DMS153 (cell line): ENCODE results near the gene UNC5B.

Experiments
- DNase-seq: peaks from one replicate; lab custom pipeline; 2025; lab: John Stamatoyannopoulos, UW

UNC5B gene

DNA sequence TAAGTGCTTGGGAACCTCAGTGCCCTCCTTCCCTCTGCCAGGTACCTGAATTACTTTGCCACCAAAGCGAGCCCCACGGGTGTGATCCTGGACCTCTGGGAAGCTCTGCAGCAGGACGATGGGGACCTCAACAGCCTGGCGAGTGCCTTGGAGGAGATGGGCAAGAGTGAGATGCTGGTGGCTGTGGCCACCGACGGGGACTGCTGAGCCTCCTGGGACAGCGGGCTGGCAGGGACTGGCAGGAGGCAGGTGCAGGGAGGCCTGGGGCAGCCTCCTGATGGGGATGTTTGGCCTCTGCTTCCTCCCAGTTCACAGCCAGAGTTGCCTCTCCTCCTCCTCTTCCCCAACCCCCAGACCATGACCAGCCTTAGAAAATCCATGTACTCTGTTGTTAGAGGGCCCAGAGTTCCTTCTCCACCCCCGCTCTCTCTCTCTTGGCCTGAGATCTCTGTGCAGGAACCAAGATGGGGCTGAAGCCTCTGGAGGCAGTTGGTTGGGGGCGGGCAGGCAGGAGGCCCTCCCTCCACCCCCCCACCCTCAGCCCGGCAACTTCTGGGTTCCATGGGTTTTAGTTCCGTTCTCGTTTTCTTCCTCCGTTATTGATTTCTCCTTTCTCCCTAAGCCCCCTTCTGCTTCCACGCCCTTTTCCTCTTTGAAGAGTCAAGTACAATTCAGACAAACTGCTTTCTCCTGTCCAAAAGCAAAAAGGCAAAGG is 86.9 kb downstream of the UNC5B start:
- DNase-seq: no peak

- no peak for DNase-seq
These were observed 88.4 kb downstream of the UNC5B start for GRCh38 chr10:71300555-71301370.

DNA sequence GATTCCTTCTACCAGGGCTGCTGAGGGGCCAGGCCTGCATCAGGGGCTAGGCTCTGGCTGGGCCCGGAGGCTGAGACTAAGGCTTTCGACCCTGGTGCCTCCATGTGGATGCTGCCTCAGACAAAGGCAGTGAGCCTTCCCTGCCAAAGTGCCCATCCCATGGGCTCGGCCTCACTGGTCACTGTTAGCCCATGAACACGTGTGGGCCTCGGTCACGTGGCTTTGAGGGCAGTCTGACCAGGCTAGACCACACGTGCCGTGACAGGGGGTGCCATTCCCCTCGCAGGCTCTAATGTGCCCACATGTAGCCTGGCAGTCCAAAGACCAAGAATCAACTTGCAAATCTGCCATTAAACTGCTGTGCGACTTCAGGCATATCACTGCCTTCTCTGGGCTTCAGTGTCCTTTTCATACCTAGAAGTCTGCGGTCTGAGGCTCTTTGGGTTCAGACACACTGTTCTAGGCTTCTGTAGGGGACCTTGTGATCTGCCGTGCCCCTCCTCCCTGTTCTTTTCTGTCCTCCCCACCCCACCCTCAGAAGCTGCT is 89.1 kb downstream of the UNC5B start:
- no peak for DNase-seq

DNA sequence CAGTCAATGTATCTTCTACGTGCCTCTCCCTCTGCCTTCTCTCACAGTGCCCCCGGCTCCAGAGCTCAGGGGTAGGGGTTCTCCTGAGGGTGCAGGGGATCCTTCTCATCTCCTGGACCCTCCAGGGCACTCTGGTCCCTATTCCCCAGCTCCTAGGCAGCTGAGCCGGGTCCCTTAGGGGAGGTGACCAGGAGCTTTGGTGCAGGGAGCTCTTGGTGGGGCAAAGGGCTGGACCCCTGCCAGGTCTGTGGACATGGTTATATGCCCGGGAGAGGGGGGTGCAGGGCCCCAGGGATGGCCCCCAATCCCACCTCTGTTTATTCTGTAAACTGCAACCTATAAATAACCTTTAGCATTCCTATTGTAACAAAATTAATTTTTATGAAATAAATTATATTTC is 90.1 kb downstream of the UNC5B start:
- DNase-seq: no peak

GRCh38 chr10:71302874-71303568 is 90.7 kb downstream of the UNC5B start:
- peak; percentile 61 for DNase-seq

DNA sequence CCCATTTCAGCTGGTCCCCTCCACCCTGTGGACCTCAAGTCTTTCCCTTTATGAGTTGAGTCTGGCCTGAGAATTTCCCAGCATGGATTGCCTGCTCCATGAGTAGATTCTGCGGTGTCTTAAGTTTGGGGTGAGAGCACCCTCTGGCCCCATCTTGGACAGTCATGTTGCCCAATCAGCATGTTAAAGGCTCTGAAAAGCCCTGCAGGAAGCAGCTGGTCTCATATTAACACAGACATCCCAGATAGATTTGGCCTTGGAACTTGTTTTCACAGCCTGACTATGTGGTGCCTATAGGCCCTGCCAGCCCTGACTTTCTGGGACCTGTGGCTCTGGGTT is 91.2 kb downstream of the UNC5B start:
- no peak for DNase-seq

DNA sequence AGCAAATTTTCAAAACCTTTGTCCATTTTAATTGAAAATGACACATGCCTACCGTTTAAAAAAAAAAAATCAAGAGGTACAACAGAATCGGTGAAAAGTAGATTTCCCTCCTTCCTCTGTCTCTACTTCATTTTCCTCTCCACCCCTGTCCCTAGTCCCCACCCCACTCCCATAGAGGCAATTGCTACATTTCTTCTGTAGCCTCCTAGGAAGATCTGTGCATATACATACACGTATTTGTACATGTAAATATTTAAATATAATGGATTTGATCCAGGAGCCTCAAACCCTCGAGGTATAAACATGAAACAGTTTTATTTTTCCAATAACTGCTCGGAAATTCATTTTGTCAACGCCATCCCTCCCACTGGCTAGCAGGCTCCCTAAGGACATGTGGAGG is 92.5 kb downstream of the UNC5B start:
- no peak for DNase-seq

- no peak for DNase-seq
These were observed 94.6 kb downstream of the UNC5B start for GRCh38 chr10:71306979-71307378.

DNA sequence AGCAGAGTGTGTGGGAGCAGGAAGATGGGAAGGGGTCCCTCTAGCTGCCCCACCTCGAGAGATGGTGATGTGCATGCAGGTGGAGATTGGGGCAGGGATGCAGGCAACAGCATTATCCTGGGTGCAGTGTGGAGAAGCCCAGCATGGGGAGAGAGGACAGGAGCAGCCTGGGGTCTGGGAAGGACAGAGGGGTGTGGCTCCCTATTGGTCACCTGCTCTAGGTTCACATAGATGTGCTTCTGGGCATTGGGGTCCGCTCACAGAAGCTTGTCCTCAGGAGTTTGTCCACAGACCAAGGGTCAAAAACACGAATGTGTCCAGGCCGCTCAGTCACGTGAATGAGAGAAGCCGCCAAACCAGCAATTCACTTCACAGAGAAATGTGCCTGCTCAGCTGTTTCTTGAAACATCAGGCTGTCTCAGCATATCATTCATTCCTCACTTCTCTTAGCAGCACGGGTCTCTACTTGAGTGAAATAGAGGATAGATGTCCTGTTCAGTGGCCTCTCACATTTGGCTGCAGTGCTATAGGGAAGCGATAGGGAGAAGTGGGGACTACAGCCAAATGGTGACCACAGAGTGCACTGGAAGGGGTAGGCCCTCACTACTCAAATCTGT is 95.2 kb downstream of the UNC5B start:
- DNase-seq: no peak

DNA sequence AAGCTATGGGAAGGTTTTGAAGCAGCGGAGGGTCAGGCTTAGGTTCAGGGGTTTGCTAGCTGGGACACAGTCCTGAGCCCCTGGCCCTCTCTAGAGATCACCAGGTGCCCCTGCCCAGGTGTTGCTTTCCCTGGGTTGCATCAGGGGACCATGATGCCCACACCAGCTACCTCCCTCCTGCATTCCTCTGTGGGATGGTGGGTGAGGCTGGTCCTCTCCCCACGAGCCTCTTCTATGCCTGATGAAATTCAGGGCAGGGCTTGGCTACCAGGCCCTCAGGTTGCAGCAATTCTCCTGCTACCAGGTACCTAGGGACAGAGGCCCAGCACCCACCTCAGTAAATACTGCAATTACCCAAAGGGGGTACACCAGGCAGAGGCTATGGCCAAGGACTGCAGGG is 95.9 kb downstream of the UNC5B start:
- DNase-seq: no peak

GRCh38 chr10:71308985-71309384 is 96.6 kb downstream of the UNC5B start:
- no peak for DNase-seq

GRCh38 chr10:71309919-71310318 is 97.5 kb downstream of the UNC5B start:
- DNase-seq: no peak

GRCh38 chr10:71312220-71312619 is 99.8 kb downstream of the UNC5B start:
- DNase-seq: no peak

DNA sequence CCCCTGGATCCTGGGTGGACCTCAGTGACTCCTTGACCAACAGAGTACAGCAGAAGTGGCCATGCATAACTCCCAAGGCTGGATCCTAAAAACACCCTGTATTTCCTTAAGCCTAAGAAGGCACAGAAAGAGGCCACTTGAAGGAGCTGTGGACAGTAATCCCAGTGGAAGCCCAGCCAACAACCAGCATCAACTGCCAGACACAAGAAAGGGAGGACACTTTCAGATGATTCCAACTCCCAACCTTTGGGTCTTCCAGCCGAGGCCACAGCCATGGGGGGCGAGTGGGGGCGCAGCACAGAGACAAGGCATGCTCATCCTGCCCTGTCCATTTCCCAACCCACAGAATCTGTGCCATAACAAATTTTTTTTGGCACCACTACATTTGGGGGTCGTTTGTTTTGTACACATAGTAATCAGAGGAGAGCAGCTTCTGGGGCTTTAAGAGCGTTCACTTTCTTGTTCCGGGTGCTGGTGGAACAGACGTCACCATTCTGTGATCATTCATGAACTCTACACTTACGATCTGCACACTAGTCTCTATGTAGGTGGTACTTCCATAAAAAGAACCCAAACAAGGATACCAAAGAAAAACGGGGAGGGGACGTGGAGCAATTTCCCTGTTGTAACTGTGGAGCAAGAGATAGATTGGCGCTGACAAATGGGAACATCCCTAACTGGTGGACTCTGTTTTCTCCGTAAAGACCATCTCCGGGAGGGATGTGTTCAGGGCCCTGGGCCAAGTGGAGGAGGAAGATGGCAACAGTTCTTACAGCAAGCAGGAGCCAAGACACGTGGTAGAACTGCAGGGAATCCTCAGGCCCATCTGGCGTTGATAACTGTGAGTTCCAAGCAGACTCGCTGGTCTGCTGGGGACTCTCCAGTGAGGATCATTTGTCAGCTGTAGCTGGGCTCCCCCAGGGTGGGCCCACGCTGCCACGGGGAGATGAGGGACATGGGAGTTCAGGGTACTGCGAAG is 100.7 kb downstream of the UNC5B start:
- DNase-seq: no peak

DNA sequence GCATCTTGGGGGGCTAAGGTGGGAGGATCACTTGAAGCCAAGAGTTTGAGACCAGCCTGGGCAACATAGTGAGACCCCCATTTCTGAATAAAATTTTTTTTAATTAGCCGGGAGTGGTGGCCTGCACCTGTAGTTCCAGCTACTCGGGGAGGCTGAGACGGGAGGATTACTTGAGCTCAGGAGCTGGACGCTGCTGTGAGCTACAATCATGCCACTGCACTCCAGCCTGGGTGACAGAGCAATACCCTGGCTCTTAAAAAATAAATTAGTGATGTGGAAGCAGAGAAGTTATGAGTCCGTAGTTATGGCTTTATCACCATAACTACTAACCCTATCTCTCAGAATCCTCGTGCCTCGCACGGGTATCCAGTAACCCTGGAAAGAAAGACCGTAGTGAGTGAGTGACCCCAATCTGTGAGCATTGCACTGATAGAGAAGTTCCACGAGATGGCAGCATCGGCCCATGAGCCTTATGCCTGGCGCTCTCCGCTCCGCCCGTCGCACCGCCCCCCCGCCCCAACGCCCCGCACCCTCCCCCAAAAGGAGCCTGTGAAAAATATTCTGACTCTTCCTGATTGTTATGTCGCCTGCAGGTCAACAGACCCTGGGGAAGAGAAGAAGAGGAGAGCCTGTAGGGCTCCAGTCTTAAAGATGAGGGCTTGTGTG is 101.8 kb downstream of the UNC5B start:
- no peak for DNase-seq

DNA sequence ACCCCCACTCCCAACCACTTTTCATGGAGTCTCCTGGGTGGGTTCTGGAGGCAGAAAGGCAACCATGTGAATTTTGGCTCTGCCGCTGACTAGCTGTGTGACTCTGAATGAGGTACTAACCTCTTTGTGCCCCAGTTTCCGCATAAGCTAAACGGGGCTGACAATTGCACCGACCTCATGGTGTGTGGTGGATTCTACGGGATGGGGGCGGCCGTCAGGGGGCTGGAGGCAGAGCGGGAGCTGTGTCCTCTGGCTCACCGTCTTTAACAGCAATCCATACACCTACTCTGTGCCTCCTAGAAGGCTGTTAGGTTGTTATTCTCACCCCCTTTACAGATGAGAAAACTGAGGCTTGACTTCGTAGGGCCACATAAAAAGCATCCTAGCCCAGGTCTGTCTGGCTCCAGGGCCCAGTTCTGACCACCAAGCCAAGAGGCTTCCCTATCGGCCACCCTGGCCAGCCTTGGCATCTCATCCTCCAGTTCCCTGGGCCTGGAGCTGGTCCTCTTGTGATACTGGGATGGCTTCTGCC is 102.4 kb downstream of the UNC5B start:
- DNase-seq: no peak

GRCh38 chr10:71316056-71316785 is 103.9 kb downstream of the UNC5B start:
- no peak for DNase-seq

DNA sequence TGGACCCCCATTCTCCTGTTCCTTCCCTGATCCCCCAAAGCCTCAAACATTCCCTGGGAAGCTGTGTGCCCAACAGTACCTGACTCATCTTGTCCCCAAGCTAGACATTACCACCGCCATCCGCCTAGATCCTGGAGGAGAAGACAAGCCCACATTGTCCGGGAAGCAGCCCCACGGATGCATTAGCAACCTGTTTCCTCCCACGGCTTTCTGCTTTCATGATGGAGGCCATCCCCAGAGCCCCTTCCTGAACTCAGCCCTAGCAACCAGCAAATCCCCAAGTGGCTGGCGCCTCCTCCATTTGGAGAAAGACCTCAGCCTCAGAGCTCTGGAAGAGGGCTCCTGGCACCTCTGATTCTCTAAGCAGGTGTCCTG is 104.4 kb downstream of the UNC5B start:
- DNase-seq: no peak

DNA sequence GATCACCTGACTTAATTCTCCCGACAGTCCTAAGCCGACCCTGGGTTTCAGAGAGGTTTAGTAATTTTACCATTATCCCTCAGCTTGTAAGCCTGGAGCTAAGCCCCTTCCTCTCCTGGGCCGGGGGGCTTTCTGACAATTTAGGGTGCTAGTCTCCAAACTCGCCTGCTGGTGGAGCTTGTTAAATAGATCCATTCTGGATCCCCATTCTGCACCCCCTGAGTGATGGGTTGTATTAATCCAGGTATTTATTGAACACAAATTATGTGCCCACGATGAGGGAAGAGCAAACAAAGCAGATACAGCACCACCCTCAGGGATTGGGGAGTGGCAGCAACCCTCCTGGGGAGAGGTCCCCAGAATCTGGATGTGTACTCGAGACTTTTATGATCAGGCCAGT is 105.4 kb downstream of the UNC5B start:
- DNase-seq: no peak
